Measurements from ENCODE around the gene MOB1B.

- TF ChIP-seq, protein P1, sequence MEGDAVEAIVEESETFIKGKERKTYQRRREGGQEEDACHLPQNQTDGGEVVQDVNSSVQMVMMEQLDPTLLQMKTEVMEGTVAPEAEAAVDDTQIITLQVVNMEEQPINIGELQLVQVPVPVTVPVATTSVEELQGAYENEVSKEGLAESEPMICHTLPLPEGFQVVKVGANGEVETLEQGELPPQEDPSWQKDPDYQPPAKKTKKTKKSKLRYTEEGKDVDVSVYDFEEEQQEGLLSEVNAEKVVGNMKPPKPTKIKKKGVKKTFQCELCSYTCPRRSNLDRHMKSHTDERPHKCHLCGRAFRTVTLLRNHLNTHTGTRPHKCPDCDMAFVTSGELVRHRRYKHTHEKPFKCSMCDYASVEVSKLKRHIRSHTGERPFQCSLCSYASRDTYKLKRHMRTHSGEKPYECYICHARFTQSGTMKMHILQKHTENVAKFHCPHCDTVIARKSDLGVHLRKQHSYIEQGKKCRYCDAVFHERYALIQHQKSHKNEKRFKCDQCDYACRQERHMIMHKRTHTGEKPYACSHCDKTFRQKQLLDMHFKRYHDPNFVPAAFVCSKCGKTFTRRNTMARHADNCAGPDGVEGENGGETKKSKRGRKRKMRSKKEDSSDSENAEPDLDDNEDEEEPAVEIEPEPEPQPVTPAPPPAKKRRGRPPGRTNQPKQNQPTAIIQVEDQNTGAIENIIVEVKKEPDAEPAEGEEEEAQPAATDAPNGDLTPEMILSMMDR (IDR thresholded peaks at IDR 0.05; ENCODE audit: poor library complexity): no peak
- TF ChIP-seq EZH2 (IDR thresholded peaks at IDR 0.05; ENCODE audit: borderline replicate concordance): no peak
Observed at GRCh38 chr4:70969076-70969475, 66.9 kb downstream of the MOB1B start.

All from hepatocyte (in vitro differentiated cells).